Bronchial epithelial cell (primary cell): ENCODE results near the gene SHROOM3. TPM values are rescaled to one million over a fixed set of nuclear protein-coding genes. Genes with fewer than 3 reads are reported as not detected.

Experiments used
- DNase-seq: peaks from one replicate; pipeline ENCODE4 v3.0.0-alpha.2; 2010; ENCODE audit warnings: low read depth
- FAIRE-seq: peaks from 2 replicates; lab custom pipeline; 2011; peaks lifted over from hg19 to GRCh38; lab: Jason Lieb, UNC
- H3K27me3 ChIP-seq: 2 replicates; pipeline ENCODE4 v1.5.1; 2011; ENCODE audit warnings: low read length; ENCODE audit not compliant: control insufficient read depth, insufficient read depth
- H3K36me3 ChIP-seq: 2 replicates; pipeline ENCODE4 v1.5.1; 2011; ENCODE audit warnings: low read length; ENCODE audit not compliant: control insufficient read depth, insufficient read depth
- H3K4me3 ChIP-seq: 2 replicates; pipeline ENCODE4 v1.5.1; 2011; ENCODE audit warnings: mild to moderate bottlenecking, low read depth, low read length, control low read depth
- CTCF ChIP-seq: IDR thresholded peaks from 2 replicates; pipeline ENCODE4 v1.5.1; 2011; ENCODE audit warnings: mild to moderate bottlenecking, moderate library complexity, low read length, control low read depth, inconsistent platforms; ENCODE audit not compliant: insufficient read depth, severe bottlenecking
- total RNA-seq: library from RNA; depleted of rRNA; stranded (reverse); fragments of >200 nt; gene quantifications from 2 replicates; pipeline ENCODE4 v1.2.1, GENCODE V29; 2014

Gene SHROOM3
- total RNA-seq, 1 donor from 2014 or later: 6.3 TPM

- Histone ChIP-seq H3K27me3 (no peaks in the 10 kb centered on the region), H3K4me3 (no peak overlapping the region), H3K36me3 (no peaks in the 10 kb centered on the region)
- TF ChIP-seq CTCF: no peak
- DNase-seq (no peak), FAIRE-seq (no peak)
These were observed 193.2 kb downstream of the SHROOM3 start for GRCh38 chr4:76628251-76628650.

- no peak for DNase-seq
- Histone ChIP-seq H3K27me3 (no peaks in the 10 kb centered on the region), H3K36me3 (no peaks in the 10 kb centered on the region), H3K4me3 (no peak overlapping the region)
- TF ChIP-seq CTCF: no peak
- no peak for FAIRE-seq
These were observed 195.7 kb downstream of the SHROOM3 start for GRCh38 chr4:76630741-76631140.

GRCh38 chr4:76634220-76634619 lies 199.2 kb downstream of the SHROOM3 start:
- Histone ChIP-seq H3K27me3 (no peaks in the 10 kb centered on the region), H3K4me3 (no peak overlapping the region), H3K36me3 (no peaks in the 10 kb centered on the region)
- peak; percentile 91 for DNase-seq
- TF ChIP-seq CTCF: no peak
- no peak for FAIRE-seq

GRCh38 chr4:76637712-76638361 lies 202.8 kb downstream of the SHROOM3 start:
- Histone ChIP-seq H3K36me3 (no peaks in the 10 kb centered on the region), H3K27me3 (no peaks in the 10 kb centered on the region), H3K4me3 (no peak overlapping the region)
- FAIRE-seq (peak; percentile 47), DNase-seq (peak; percentile 88)
- peak; percentile 6 for TF ChIP-seq CTCF

- Histone ChIP-seq H3K4me3 (no peak overlapping the region), H3K27me3 (no peaks in the 10 kb centered on the region), H3K36me3 (no peaks in the 10 kb centered on the region)
- no peak for TF ChIP-seq CTCF
- FAIRE-seq (no peak), DNase-seq (peak; percentile 92)
These were observed 204.3 kb downstream of the SHROOM3 start for GRCh38 chr4:76639288-76639687.
